Renal pelvis (tissue), 4 donors: ENCODE measurements around the gene DHCR7. TPM values are rescaled to one million over a fixed set of nuclear protein-coding genes. Genes with fewer than 3 reads are reported as not detected.

Experiments used
- DNase-seq: peaks from one replicate; pipeline ENCODE4 v3.0.0-alpha.2; 2013
- polyA plus RNA-seq, 3 donors: library from polyadenylated mRNA; unstranded; fragments of 120-200 nt; gene quantifications; one replicate each; pipeline ENCODE4 v1.2.1, GENCODE V29; 2013; ENCODE audit not compliant: insufficient read length in 3 of 3

Gene DHCR7
- polyA plus RNA-seq, 3 donors, result 43.7 to 49.4 (median 46.0) TPM

GRCh38 chr11:71482746-71483364 lies 34.7 kb upstream of the DHCR7 start:
- DNase-seq, result no peak

- DNase-seq, result no peak
These were observed 34.0 kb upstream of the DHCR7 start for GRCh38 chr11:71482216-71482615.

DNA sequence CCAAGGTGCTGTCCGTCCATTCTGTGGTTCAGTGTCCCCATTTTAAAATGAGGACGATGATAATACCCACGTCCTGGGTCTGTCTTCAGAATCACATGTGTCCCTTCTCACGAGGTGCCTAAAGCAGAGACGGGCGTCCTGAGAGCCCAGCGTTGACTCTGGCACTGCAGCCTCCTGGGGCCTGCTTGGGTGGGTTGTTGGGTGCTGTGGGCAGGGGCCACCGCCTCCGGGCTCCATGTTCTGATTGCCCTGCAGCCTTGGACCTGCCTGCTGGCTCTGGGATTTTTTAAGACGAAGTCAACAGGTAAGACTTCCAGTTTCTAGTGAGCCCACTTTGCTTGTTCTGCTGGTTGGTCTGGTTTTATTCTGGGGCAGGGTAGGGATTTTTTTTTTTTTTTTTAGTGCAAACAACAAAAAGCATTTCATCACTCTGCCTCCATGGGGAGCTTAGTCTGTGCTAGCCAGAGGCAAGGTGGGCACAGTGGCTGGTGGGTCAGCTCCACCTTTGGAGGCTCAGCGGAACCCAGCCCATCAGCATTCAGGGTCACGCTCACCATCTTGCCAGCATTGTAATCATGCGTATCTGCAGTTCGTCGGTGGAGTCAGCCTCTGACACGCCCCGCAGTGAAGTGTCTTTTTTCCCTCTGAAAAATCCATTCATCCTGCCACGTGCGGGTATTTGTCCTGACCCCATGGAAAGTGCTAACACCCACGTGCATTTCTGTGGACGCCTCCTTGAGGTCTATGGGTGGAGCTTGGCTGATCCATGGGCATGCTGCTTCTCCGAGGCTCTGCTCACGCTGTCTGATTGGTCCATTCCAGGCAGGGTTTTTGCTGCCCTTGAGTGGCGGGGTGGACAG lies 33.1 kb upstream of the DHCR7 start:
- DNase-seq, result no peak

- DNase-seq, result no peak
These were observed 30.3 kb upstream of the DHCR7 start for GRCh38 chr11:71478528-71478840.

DNA sequence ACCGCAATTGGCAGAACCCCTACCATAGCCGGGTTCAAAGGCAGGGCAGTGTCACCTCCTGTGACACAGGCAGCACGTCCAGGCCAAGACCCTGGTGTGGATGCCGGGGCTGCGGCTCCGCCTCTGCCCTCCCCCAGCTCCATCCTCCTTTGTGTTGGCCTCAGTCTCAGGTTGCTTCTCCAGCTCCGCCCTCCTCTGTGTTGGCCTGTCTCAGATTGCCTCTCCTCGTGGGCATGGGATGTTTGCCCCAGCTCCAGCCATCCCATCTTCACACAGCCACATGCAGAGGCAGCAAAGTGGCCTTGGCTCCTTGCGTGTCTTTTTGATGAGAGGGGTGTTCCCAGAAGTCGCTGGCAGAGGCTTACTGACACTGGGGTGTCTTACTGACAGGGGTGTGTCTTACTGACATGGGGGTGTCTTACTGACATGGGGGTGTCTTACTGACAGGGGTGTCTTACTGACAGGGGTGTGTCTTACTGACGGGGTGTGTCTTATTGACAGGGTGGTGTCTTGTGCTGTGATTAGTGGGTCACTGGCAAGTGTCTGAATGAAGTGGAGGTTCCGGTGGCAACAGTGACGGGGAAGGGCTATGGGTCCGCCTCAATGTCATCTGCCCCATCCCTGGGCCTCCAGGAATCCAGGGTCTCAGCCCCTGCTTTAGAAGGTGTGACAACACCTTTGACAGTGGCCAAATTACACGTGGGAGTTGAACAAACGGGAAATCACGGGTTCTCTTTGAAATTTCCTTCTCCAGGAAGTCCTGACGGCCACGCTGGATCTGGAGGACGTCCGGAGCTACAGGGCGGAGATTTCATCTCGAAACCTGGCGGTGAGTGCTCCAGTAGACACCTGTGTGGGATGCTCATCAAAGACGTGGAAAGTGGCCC lies 29.7 kb upstream of the DHCR7 start:
- DNase-seq, result no peak

DNA sequence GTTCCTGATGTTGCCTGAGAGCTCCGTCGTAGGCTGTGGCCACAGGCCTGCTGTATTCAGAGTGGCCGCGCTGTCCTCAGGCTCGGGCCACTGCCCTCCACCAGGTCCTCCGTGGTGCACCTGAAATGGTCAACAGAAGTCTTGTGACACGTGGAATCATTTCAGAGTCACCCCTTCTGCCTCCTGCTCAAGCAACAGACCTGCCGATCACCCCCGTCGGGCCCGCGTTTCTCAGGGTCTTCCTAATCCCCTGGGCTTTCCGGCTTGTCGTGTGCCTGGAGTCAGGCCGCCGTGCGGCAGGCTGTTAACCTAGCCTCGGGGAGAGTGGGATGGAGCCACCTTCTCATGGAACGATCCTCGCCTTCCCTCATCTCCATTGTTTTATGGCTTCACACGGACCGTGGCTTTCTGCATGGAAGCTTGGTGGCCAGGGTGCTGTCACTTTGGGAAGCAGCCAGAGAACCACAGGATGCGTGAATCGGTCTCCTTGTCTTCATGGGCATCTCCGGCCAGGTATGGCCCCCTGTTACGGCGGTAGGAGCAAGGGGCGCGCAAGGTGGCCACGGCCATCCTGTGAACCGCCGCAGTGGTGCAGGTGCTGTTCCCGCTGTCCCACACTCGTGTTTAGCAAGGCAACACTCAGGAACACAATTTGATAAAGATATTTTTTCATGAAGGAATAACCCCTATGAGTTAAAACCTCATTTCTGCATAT lies 28.9 kb upstream of the DHCR7 start:
- DNase-seq, result no peak

DNA sequence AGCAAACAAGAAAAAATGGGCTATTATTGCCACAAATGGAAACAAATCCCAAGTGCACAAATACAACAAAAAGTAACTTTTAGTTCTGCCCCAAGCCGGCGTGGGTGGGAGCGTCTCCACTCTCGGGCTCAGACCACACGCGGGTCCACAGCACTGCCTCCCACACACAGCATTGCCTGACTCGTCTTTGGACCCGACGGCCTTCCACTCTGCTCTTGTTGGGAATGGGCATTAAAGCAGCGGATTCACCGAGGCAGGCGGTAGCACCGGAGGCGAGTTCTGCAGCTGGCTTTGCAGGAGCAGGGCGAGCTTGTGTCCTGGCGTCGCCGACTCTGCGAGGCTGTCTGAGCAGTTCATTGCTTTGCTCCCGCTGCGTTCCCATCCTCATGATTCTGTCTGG lies 27.8 kb upstream of the DHCR7 start:
- no peak for DNase-seq

- no peak for DNase-seq
These were observed 26.7 kb upstream of the DHCR7 start for GRCh38 chr11:71474771-71475483.

DNA sequence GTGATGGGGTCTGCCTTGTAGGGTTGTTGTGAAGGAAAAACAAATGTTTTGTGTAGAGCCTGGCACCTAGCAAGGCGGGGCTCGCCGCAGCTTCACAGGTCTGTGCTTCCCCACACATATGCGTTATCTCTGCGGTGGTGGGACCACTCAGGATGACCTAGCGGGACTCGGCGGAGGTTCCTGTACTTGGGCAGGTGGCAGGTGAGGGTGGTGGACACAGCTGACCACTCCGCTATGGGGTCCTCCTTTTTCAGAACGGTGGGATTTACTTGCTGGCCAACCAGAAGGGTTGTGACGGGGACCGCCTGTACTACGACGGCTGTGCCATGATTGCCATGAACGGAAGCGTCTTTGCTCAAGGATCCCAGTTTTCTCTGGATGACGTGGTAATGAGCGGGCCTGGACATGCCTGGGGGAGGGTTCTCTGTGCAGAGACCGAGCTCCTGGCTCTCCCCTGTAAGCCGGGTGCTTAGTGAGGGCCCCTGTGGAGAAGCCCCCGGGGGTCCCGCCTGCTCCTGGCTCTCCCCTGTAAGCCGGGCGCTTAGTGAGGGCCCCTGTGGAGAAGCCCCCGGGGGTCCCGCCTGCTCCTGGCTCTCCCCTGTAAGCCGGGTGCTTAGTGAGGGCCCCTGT lies 26.1 kb upstream of the DHCR7 start:
- DNase-seq, result no peak

DNA sequence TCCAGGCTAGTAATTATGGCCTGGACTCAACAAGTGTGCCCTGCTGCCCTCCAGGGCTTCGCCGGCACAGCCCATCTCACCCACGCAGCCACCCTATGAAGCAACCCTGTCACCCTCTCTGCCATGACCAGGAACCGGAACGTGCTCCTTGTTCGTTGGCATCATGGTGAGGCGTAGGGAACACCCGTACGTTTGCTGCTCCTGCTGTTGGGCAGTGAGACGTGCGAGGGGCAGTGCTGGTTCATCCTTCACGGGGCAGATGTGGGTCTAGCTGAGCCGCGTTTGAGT lies 25.5 kb upstream of the DHCR7 start:
- DNase-seq, result no peak

DNA sequence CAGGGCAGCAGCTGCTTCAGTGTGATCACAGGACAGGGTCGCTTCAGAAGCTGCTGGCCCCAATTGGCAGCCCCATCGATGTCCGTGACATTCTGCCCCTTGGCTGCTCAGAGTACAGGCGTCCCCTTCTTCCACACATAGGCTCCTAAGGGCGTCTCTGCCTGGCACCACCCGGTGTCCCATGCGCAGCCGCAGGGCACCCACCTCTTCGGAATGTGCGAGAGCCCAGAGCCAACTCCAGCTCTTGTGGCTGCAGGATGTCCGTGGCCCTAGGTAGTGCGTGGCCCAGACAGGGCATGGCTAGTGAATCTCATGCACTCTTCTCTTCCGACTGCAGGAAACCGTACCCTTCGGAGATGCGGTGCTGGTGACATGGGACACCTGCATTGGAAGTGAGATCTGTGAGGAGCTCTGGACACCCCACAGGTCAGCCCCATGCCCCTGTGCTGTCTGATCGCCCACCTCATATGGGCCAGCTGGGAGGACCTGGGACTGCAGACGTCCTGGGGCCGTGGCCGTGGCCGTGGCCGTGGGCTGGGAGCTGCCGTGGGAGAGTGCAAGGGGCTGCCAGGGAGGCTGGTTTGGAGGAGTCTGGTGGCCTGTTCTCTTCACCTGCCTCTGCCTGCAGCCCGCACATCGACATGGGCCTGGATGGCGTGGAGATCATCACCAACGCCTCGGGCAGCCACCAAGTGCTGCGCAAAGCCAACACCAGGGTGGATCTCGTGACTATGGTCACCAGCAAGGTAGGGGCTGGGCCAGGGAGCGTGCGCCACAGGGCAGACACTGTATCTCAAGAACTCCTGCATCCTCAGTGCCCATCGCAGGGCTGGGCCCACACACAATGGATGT lies 25.0 kb upstream of the DHCR7 start:
- no peak for DNase-seq

- DNase-seq, result no peak
These were observed 24.2 kb upstream of the DHCR7 start for GRCh38 chr11:71472357-71472885.

DNA sequence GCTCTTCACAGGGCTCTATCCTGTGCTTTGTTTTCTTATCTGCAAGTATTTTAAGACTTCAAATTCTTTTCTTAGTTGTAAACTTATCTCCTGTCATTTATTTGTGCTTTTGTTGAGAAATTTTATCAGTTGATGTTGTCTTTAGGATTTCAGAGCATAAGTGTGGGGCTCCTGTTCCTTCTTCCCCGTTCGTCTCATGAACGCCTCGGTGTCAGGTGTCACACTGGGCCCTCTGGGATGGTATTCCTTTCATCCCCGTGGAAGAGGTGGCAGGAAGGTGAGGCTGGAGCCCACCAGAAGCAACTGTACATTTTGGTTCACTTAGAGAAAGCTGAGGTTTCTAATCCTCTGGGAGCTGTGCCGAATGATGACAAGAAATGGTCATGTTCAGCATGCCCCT lies 22.8 kb upstream of the DHCR7 start:
- DNase-seq, result no peak

- DNase-seq, result no peak
These were observed 19.0 kb upstream of the DHCR7 start for GRCh38 chr11:71467164-71467563.

- no peak for DNase-seq
These were observed 18.2 kb upstream of the DHCR7 start for GRCh38 chr11:71466358-71466757.

DNA sequence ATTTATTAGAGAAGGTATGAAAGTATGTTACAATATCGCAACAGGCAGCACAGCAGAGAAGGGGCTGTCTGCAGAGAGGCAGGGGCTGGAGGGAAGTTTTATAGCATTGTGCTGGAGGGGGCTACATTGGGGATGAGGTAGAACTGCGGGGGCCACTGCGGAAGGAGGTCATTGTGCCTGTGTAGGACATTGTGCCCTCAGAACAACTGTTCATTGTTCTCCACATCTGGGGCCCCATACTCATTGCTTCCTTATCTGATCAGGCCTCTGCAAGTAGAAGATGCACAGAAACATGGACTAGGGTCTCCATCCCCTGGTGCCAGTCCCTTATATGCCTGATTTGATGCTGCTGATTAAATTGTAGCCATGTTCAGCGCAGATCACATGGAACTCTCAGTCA lies 16.9 kb upstream of the DHCR7 start:
- no peak for DNase-seq

DNA sequence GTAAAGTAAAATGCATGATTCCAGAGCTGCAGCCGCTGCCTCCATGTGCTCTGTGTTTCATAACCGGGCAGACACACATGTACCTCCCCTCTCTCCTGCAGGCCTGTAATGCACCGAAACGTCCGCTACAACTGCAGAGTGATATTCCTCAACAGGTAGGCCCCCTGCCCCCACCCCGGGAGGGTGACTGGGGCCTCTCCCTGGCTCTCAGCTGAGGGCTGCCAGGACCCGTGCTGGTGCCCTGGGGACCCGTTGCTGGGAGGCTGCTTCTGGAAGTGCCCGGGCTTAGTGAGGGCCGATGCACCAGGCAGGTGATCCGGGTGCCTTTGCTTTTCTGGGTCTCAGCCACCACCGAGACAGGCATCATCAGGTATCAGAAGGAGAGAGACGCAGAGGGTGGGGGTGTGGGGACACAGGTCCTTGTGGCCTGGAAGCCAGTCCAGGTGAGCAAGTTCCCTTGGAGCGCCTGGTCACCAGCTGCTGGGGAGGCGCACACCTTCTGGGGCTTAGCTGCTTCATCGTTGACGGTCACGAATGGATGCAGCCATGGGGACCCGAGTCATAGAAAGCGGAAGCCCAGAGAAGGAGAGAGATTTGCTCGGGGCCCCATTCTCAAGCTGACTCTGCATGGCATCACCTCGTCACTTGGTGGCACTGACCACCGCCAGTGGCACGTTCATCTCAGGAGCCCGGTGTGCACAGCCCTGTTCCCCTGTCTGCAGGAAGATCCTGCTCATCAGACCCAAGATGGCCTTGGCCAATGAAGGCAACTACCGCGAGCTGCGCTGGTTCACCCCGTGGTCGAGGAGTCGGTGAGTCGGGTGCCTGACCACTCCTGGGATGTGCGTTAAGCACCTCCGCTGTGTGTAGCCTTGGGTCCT lies 15.4 kb upstream of the DHCR7 start:
- DNase-seq, result no peak

DNA sequence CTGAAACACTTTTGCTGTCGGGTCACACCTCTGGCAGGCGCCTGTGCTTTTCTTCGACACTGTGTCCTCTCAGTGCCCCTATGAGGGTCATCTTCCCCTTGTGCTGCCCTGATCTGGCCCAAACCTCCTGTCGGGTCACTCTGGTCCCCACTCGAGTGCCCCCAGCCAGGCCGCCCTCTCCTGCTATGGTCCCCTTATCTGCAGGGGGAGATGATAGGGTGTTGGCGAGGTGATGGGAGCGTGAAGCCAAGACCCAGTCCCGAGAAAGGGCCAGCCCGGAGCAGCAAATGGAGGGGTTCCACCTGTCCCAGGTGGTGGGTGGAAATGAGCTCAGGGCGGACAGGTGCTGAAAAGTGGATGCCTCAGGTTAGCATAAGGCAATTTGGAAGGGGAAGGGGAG lies 14.5 kb upstream of the DHCR7 start:
- DNase-seq, result no peak

DNA sequence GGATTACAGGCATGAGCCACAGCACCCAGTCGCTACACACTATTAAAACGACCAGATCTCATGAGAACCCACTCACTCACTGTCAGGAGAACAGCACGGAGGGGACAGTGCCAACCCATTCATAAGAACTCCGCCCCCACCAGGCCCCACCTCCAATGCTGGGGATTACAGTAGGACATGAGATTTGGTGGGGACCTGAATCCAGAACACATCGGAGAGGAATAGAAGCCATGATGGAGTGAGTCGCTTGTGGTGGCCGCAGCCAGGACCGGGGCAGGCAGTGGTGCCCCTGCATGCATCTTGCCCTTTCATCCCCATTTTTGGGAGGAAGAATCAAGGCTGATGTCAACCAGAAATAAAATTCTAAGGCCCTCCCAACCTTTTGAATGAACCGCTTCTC lies 13.5 kb upstream of the DHCR7 start:
- no peak for DNase-seq
